SK-N-MC (cell line): ENCODE measurements around the gene LBX1.

Experiments used
- EZH2 ChIP-seq: fragments of 200-600 bp; sonication (generic); IDR thresholded peaks from one replicate; pipeline ENCODE4 v1.6.1; 2017; ENCODE audit warnings: antibody characterized with exemption
- POLR2AphosphoS5 ChIP-seq: IDR thresholded peaks from 2 replicates; pipeline ENCODE4 v1.6.1; 2012; ENCODE audit warnings: mild to moderate bottlenecking, low read depth, low read length, borderline replicate concordance

DNA sequence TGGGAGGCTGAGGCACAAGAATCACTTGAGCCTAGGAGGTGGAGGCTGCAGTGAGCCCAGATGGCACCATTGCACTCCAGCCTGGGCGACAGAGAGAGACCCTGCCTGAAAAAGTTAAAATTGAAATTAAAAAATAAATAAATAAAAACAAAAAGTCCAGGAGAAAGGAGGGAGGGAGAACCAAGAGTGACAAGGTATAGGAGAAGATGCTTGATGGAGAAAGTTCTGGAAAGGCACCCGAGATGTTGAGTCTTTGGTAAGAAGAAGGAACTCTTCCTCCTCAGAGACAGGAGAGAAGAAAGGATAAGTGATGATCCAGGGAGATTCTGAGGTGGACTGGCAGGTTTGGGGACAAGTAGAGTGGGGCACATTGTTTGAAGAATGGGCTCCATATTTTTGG is 17.4 kb upstream of the LBX1 start:
- TF ChIP-seq EZH2 (no peak), POLR2AphosphoS5 (no peak)
